Endothelial cell of umbilical vein (primary cell): ENCODE measurements around the gene ERO1A. TPM values are rescaled to one million over a fixed set of nuclear protein-coding genes. Genes with fewer than 3 reads are reported as not detected.

ENCODE experiments used
- BruUV-seq: library from RNA; stranded (reverse); fragments of 400-500 nt; replicated peaks from 2 replicates; lab custom pipeline; 2021; lab: Mats Ljungman, UMichigan
- CTCF ChIA-PET: fragments of 300-600, 350-600 bp; sonication (Branson Sonifier 250); formaldehyde crosslinking; loops from one replicate; lab custom pipeline; 2021; ENCODE audit warnings: antibody characterized with exemption, inconsistent platforms; lab: Charles Lee
- POLR2A ChIA-PET: fragments of 300-600, 350-600 bp; sonication (Branson Sonifier 250); formaldehyde crosslinking; loops from one replicate; lab custom pipeline; 2021; ENCODE audit warnings: antibody characterized with exemption, inconsistent platforms; lab: Charles Lee
- DNase-seq: peaks from one replicate; pipeline ENCODE4 v3.0.0-alpha.2; 2011; ENCODE audit warnings: low read depth, low spot score
- FAIRE-seq: peaks from 2 replicates; lab custom pipeline; 2011; peaks lifted over from hg19 to GRCh38; lab: Jason Lieb, UNC
- H2AFZ ChIP-seq: 2 replicates; pipeline ENCODE4 v1.6.0; 2012; ENCODE audit warnings: low read depth, low read length, control low read depth, inconsistent platforms
- H3K27ac ChIP-seq: 2 replicates; pipeline ENCODE4 v1.5.1; 2011; ENCODE audit warnings: low read depth, mild to moderate bottlenecking, control low read depth, low read length, moderate library complexity; ENCODE audit not compliant: insufficient read depth
- H3K27me3 ChIP-seq, 2 experiments: 2 replicates each; pipeline versions ENCODE4 v1.6.0 to v1.6.1; 2011; ENCODE audit warnings: low read length in 2 of 2, mixed read lengths in 1 of 2; ENCODE audit not compliant: control insufficient read depth in 2 of 2, insufficient read depth in 2 of 2
- H3K36me3 ChIP-seq, 2 experiments: 2 replicates in 1 of 2; 3 replicates in 1 of 2; pipeline ENCODE4 v1.5.1; 2011; ENCODE audit warnings: low read length in 2 of 2, mild to moderate bottlenecking in 1 of 2, moderate library complexity in 1 of 2; ENCODE audit not compliant: control insufficient read depth in 2 of 2, insufficient read depth in 2 of 2; ENCODE audit errors: extremely low read depth in 1 of 2
- H3K4me1 ChIP-seq: 3 replicates; pipeline ENCODE4 v1.5.1; 2011; ENCODE audit warnings: mild to moderate bottlenecking, low read length; ENCODE audit not compliant: control insufficient read depth, insufficient read depth; ENCODE audit errors: extremely low read depth
- H3K4me2 ChIP-seq: 2 replicates; pipeline ENCODE4 v1.6.1; 2011; ENCODE audit warnings: low read length, control low read depth, mixed read lengths; ENCODE audit not compliant: insufficient read depth
- H3K4me3 ChIP-seq, 3 experiments: fragments of 200-600 bp in 1 of 3; sonication (generic), shearing (Covaris generic) in 1 of 3; replicated peaks in 1 of 3; 2 replicates each; pipeline ENCODE4 v1.5.1; 2011 to 2016; ENCODE audit warnings: control low read depth in 3 of 3, low read length in 3 of 3, mild to moderate bottlenecking in 2 of 3, inconsistent platforms in 1 of 3, low read depth in 1 of 3, moderate library complexity in 1 of 3; ENCODE audit not compliant: insufficient read depth in 1 of 3
- H3K79me2 ChIP-seq: 2 replicates; pipeline ENCODE4 v1.6.0; 2012; ENCODE audit warnings: low read length, inconsistent platforms; ENCODE audit not compliant: control insufficient read depth, insufficient read depth
- H3K9ac ChIP-seq: replicated peaks from 2 replicates; pipeline ENCODE3; 2011; ENCODE audit warnings: low read length, control low read depth; ENCODE audit not compliant: insufficient read depth; ENCODE audit errors: extremely low read depth
- H3K9me1 ChIP-seq: replicated peaks from 3 replicates; pipeline ENCODE4 v1.6.0; 2011; ENCODE audit warnings: mild to moderate bottlenecking, low read length; ENCODE audit not compliant: control insufficient read depth, insufficient read depth; ENCODE audit errors: extremely low read depth
- H3K9me3 ChIP-seq: replicated peaks from 2 replicates; pipeline ENCODE4 v1.5.1; 2012; ENCODE audit warnings: low read length, inconsistent platforms; ENCODE audit not compliant: control insufficient read depth, insufficient read depth
- H4K20me1 ChIP-seq: replicated peaks from 2 replicates; pipeline ENCODE3; 2011; ENCODE audit warnings: mild to moderate bottlenecking, low read length; ENCODE audit not compliant: control insufficient read depth, insufficient read depth; ENCODE audit errors: extremely low read depth
- EZH2 ChIP-seq: IDR thresholded peaks from 2 replicates; pipeline ENCODE4 v1.6.1; 2012; ENCODE audit warnings: borderline replicate concordance, low read depth, mild to moderate bottlenecking, moderate library complexity, low read length, inconsistent platforms; ENCODE audit not compliant: severe bottlenecking
- FOS ChIP-seq: IDR thresholded peaks from 2 replicates; pipeline ENCODE4 v1.6.1; 2011; ENCODE audit warnings: mild to moderate bottlenecking, low read length, moderate library complexity, borderline replicate concordance; ENCODE audit not compliant: insufficient read depth
- GATA2 ChIP-seq: IDR thresholded peaks from 2 replicates; pipeline ENCODE4 v1.7.0; 2011; ENCODE audit warnings: low read depth, mild to moderate bottlenecking, moderate library complexity, mixed read lengths, low read length; ENCODE audit not compliant: insufficient read length, insufficient read depth
- JUN ChIP-seq: IDR thresholded peaks from 2 replicates; pipeline ENCODE4 v1.6.1; 2011; ENCODE audit warnings: borderline replicate concordance, low read depth; ENCODE audit not compliant: insufficient read length, insufficient read depth
- MYC ChIP-seq: IDR thresholded peaks from one replicate; pipeline ENCODE4 v1.6.1; 2011; ENCODE audit warnings: mild to moderate bottlenecking, low read depth, low read length
- POLR2A ChIP-seq: IDR thresholded peaks from 2 replicates; pipeline ENCODE4 v1.6.1; 2012; ENCODE audit warnings: low read depth, mild to moderate bottlenecking, control low read depth, low read length
- POLR2AphosphoS5 ChIP-seq: IDR thresholded peaks from 2 replicates; pipeline ENCODE4 v1.6.1; 2012; ENCODE audit warnings: low read depth, mild to moderate bottlenecking, control low read depth, low read length, moderate library complexity; ENCODE audit not compliant: insufficient read depth
- dilution Hi-C: fragments of 300-500 bp; cut with MboI; formaldehyde crosslinking; loops from one replicate; pipeline ENCODE4 v1.15.0; 2019; ENCODE audit warnings: low sequenced_read_pairs; ENCODE audit not compliant: extremely low pct_ligation_motif_present
- intact Hi-C: fragments of 100-400 bp; cut with micrococcal nuclease; formaldehyde crosslinking; loops from one replicate; pipeline ENCODE4 v1.10.0; 2022
- polyA plus RNA-seq, 4 experiments: library from polyadenylated mRNA; depleted of rRNA in 3 of 4; stranded (reverse) in 3 of 4; unstranded in 1 of 4; fragments of >200 nt; gene quantifications; 2 replicates each; pipeline versions ENCODE4 v1.2.1 to v1.2.3, GENCODE V29; 2011 to 2012; ENCODE audit warnings: missing spikeins in 1 of 4
- total RNA-seq: library from RNA; stranded (reverse); gene quantifications from 2 replicates; pipeline ENCODE4 v1.2.3, GENCODE V29; 2021
- TF ChIP-seq, protein P1 (sequence below), 2 donors: IDR thresholded peaks; 1 replicate in 1 of 2; 2 replicates in 1 of 2; pipeline ENCODE4 v1.5.1; 2011; ENCODE audit warnings: low read length in 2 of 2, mild to moderate bottlenecking in 2 of 2, moderate library complexity in 2 of 2, control low read depth in 1 of 2, inconsistent platforms in 1 of 2, low read depth in 1 of 2; ENCODE audit not compliant: insufficient read depth in 1 of 2; ENCODE audit errors: extremely low read depth in 1 of 2
- TF ChIP-seq, protein P2 (sequence below): IDR thresholded peaks from 2 replicates; pipeline ENCODE4 v1.6.1; 2011; ENCODE audit not compliant: insufficient read depth, insufficient read length

ERO1A gene
- total and polyA plus RNA-seq, 2 donors (not counting 3 experiments of a cell fraction or from before 2014, with no cell fraction given), result 20.7 to 71.4 TPM

DNA sequence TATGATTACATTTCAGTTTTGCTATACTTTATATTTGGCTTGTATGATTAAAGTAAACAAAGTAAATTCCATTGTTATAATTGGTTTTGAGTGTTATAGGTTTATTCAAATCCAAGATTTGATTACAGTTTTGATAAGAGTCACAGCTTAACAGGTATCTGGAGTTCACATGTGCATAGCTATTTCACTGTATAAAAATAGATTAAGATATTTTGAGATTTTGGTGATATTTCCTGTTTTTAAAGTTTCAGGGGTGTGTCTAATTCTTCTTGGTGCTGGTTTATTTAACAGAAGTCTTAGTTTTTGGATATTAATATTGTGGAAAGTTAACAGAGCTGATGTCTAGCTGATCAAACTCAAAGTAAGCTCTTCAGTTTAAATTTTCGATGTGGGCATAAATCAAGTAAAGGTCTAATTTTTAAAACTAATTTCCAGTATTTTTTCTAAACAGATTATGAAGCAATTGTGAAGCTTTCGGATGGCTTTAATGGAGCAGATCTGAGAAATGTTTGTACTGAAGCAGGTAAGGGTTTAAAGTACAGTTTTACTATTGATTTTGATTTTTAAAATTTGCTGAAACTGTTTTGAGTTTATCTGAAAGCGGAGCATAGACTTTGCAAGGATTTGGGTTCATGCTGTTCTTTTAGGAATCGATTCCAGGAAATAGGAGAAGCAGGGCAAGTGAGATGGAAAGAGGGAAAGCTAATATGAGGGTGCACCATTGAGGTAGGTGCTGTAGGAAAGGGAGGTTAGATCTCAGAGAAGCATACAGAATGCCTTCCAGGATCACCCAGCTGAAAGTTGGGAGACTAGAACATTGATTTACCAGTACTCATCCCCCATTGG lies 28.4 kb upstream of the ERO1A start:
- peaks cover 20 to 33% of the 10 kb centered on the region in 2 experiments for H3K36me3 ChIP-seq
- POLR2A ChIA-PET, result no interaction called here

DNA sequence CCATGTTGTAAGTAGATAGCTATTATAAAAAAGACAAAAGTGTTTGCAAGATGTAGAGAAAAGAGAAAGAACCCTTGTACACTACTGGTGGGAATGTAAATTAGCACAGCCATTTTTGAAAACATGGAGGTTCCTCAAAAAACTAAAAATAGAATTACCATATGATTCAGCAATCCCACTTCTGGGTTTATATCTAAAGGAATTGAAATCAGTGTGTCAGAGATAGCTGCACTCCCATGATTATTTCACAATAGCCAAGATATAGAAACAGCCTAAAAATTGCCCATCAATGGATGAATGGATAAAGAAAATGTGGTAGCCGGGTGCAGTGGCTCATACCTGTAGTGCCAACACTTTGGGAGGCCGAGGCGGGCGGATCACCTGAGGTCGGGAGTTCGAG lies 20.8 kb upstream of the ERO1A start:
- no peaks in the 10 kb centered on the region for H3K9me1 ChIP-seq
- peaks cover 3% of the 10 kb centered on the region for H4K20me1 ChIP-seq
- H2AFZ ChIP-seq, result no peak overlapping the region
- dilution Hi-C loops (no loop called here), intact Hi-C loops (no loop called here)
- peaks cover 5% of the 10 kb centered on the region for H3K79me2 ChIP-seq
- no peak overlapping the region for H3K4me3 ChIP-seq
- no peaks in the 10 kb centered on the region for H3K27me3 ChIP-seq
- TF ChIP-seq POLR2AphosphoS5, result no peak
- no peak for TF ChIP-seq FOS
- TF ChIP-seq, protein P1, sequence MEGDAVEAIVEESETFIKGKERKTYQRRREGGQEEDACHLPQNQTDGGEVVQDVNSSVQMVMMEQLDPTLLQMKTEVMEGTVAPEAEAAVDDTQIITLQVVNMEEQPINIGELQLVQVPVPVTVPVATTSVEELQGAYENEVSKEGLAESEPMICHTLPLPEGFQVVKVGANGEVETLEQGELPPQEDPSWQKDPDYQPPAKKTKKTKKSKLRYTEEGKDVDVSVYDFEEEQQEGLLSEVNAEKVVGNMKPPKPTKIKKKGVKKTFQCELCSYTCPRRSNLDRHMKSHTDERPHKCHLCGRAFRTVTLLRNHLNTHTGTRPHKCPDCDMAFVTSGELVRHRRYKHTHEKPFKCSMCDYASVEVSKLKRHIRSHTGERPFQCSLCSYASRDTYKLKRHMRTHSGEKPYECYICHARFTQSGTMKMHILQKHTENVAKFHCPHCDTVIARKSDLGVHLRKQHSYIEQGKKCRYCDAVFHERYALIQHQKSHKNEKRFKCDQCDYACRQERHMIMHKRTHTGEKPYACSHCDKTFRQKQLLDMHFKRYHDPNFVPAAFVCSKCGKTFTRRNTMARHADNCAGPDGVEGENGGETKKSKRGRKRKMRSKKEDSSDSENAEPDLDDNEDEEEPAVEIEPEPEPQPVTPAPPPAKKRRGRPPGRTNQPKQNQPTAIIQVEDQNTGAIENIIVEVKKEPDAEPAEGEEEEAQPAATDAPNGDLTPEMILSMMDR (IDR thresholded peaks at IDR 0.05; ENCODE audit: extremely low read depth in 1 of 2, insufficient read depth in 1 of 2, low read depth in 1 of 2, low read length in 2 of 2), result no peak
- TF ChIP-seq, protein P2, sequence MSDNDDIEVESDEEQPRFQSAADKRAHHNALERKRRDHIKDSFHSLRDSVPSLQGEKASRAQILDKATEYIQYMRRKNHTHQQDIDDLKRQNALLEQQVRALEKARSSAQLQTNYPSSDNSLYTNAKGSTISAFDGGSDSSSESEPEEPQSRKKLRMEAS, result no peak
- no peak for TF ChIP-seq JUN
- TF ChIP-seq MYC, result no peak
- TF ChIP-seq EZH2, result no peak
- no peak for TF ChIP-seq GATA2
- no peak for TF ChIP-seq POLR2A
- peaks cover 14 to 31% of the 10 kb centered on the region in 2 experiments for H3K36me3 ChIP-seq
- FAIRE-seq (no peak), DNase-seq (no peak)
- H3K4me2 ChIP-seq, result no peak overlapping the region
- no peak overlapping the region for H3K9ac ChIP-seq
- no peak overlapping the region for H3K27ac ChIP-seq
- H3K9me3 ChIP-seq, result no peaks in the 10 kb centered on the region
- no peaks in the 10 kb centered on the region for H3K4me1 ChIP-seq
- BruUV-seq, result no TSS peak
- POLR2A ChIA-PET, result interaction anchor here (1.1 kb wide), 1 partner anchor 11 kb away, joined by 5 read pairs; no protein-coding TSS in a partner anchor
- CTCF ChIA-PET, result no interaction called here

More for the DNA sequence above, 28.4 kb upstream of the ERO1A start:
- H3K4me2 ChIP-seq, result no peak overlapping the region
- dilution Hi-C loops, result no loop called here
- H3K9me3 ChIP-seq, result no peaks in the 10 kb centered on the region
- H3K27me3 ChIP-seq, result no peaks in the 10 kb centered on the region
- no peak for DNase-seq
- no peak overlapping the region for H3K27ac ChIP-seq
- H2AFZ ChIP-seq, result no peak overlapping the region
- no peak overlapping the region for H3K4me3 ChIP-seq
- peaks cover 4% of the 10 kb centered on the region for H3K79me2 ChIP-seq
- no peaks in the 10 kb centered on the region for H3K4me1 ChIP-seq
- intact Hi-C loops, result no loop called here
- H4K20me1 ChIP-seq, result no peaks in the 10 kb centered on the region
- CTCF ChIA-PET, result interaction anchor here (1.2 to 3.2 kb wide), 5 partner anchors 12 to 331 kb away, joined by 3 to 13 read pairs (median 5); no protein-coding TSS in a partner anchor
- FAIRE-seq, result no peak
- no TSS peak for BruUV-seq
- H3K9me1 ChIP-seq, result no peaks in the 10 kb centered on the region
- no peak overlapping the region for H3K9ac ChIP-seq
- TF ChIP-seq JUN (no peak), POLR2A (no peak)
